ENCODE data around the gene VEPH1. TPM values are rescaled to one million over a fixed set of nuclear protein-coding genes. Genes with fewer than 3 reads are reported as not detected.
"Not testable (repeated sequence)": the region's sequence is repeated elsewhere in the genome, so short reads cannot be mapped to it uniquely, and the experiment has no call there.

Gene VEPH1
- total RNA-seq, 2 experiments from 2014 or later, result not detected

- no peaks in the 10 kb centered on the region for H3K36me3 Mint-ChIP-seq (ENCODE audit: low read depth)
- no peak for ATAC-seq
- intact Hi-C loops (cut with micrococcal nuclease), result no loop called here
- H3K4me3 Mint-ChIP-seq, result no peak overlapping the region
- POLR2A ChIA-PET, result no interaction called here
- no peaks in the 10 kb centered on the region for H3K4me1 Mint-ChIP-seq (ENCODE audit: low read depth)
- DNase-seq, result no peak
- no peak overlapping the region for H3K27ac Mint-ChIP-seq
- H3K9me3 Mint-ChIP-seq, result peaks cover 2% of the 10 kb centered on the region
- CTCF ChIA-PET, result interaction anchor here (1.3 kb wide), 1 partner anchor 36 kb away, joined by 4 read pairs; no protein-coding TSS in a partner anchor
- no peaks in the 10 kb centered on the region for H3K27me3 Mint-ChIP-seq
- no peak for TF ChIP-seq CTCF (IDR thresholded peaks at IDR 0.05)
These were observed 176.2 kb downstream of the VEPH1 start for GRCh38 chr3:157327018-157327417.

GRCh38 chr3:157324869-157325268 is 178.3 kb downstream of the VEPH1 start:
- intact Hi-C loops (cut with micrococcal nuclease); POLR2A ChIA-PET; H3K9me3 Mint-ChIP-seq; H3K27me3 Mint-ChIP-seq; ATAC-seq; H3K36me3 Mint-ChIP-seq (ENCODE audit: low read depth); CTCF ChIA-PET; H3K4me1 Mint-ChIP-seq (ENCODE audit: low read depth); H3K27ac Mint-ChIP-seq; DNase-seq; H3K4me3 Mint-ChIP-seq: not testable (repeated sequence)

- peaks cover 2% of the 10 kb centered on the region for H3K9me3 Mint-ChIP-seq
- DNase-seq, result no peak
- ChIA-PET CTCF (no interaction called here), POLR2A (no interaction called here)
- no peaks in the 10 kb centered on the region for H3K4me1 Mint-ChIP-seq (ENCODE audit: low read depth)
- intact Hi-C loops (cut with micrococcal nuclease), result no loop called here
- TF ChIP-seq CTCF (IDR thresholded peaks at IDR 0.05), result no peak
- H3K27ac Mint-ChIP-seq, result no peak overlapping the region
- ATAC-seq, result no peak
- H3K4me3 Mint-ChIP-seq, result no peak overlapping the region
- H3K27me3 Mint-ChIP-seq, result no peaks in the 10 kb centered on the region
- H3K36me3 Mint-ChIP-seq (ENCODE audit: low read depth), result no peaks in the 10 kb centered on the region
These were observed 179.9 kb downstream of the VEPH1 start for GRCh38 chr3:157323360-157323759.

- H3K27ac Mint-ChIP-seq, result no peak overlapping the region
- CTCF ChIA-PET, result no interaction called here
- no peaks in the 10 kb centered on the region for H3K36me3 Mint-ChIP-seq (ENCODE audit: low read depth)
- no peaks in the 10 kb centered on the region for H3K4me1 Mint-ChIP-seq (ENCODE audit: low read depth)
- H3K27me3 Mint-ChIP-seq, result no peaks in the 10 kb centered on the region
- POLR2A ChIA-PET, result no interaction called here
- intact Hi-C loops (cut with micrococcal nuclease), result no loop called here
- H3K4me3 Mint-ChIP-seq, result no peak overlapping the region
- DNase-seq (no peak), ATAC-seq (no peak)
- TF ChIP-seq CTCF (IDR thresholded peaks at IDR 0.05), result no peak
- no peaks in the 10 kb centered on the region for H3K9me3 Mint-ChIP-seq
These were observed 183.5 kb downstream of the VEPH1 start for GRCh38 chr3:157319672-157320071.

- intact Hi-C loops (cut with micrococcal nuclease), result no loop called here
- no peak for TF ChIP-seq CTCF (IDR thresholded peaks at IDR 0.05)
- no peak for DNase-seq
- ATAC-seq, result no peak
- POLR2A ChIA-PET, result no interaction called here
- Mint-ChIP-seq H3K9me3 (no peaks in the 10 kb centered on the region), H3K4me3 (no peak overlapping the region), H3K36me3 (ENCODE audit: low read depth) (no peaks in the 10 kb centered on the region), H3K4me1 (ENCODE audit: low read depth) (no peaks in the 10 kb centered on the region), H3K27ac (no peak overlapping the region), H3K27me3 (no peaks in the 10 kb centered on the region)
- CTCF ChIA-PET, result no interaction called here
These were observed 184.5 kb downstream of the VEPH1 start for GRCh38 chr3:157318639-157319288.

GRCh38 chr3:157317895-157318294 is 185.3 kb downstream of the VEPH1 start:
- ChIA-PET POLR2A (no interaction called here), CTCF (no interaction called here)
- Mint-ChIP-seq H3K9me3 (no peaks in the 10 kb centered on the region), H3K4me3 (no peak overlapping the region), H3K4me1 (ENCODE audit: low read depth) (no peaks in the 10 kb centered on the region), H3K27ac (no peak overlapping the region), H3K36me3 (ENCODE audit: low read depth) (no peaks in the 10 kb centered on the region), H3K27me3 (no peaks in the 10 kb centered on the region)
- intact Hi-C loops (cut with micrococcal nuclease), result no loop called here
- no peak for DNase-seq
- TF ChIP-seq CTCF (IDR thresholded peaks at IDR 0.05), result no peak
- ATAC-seq, result no peak
